Measurements from ENCODE around the gene NDRG2. TPM values are rescaled to one million over a fixed set of nuclear protein-coding genes. Genes with fewer than 3 reads are reported as not detected.
"Not testable (repeated sequence)": the region's sequence is repeated elsewhere in the genome, so short reads cannot be mapped to it uniquely, and the experiment has no call there.

Gene NDRG2
- polyA plus RNA-seq, 5 donors = 123 to 163 (median 138) TPM

GRCh38 chr14:21057803-21058675, 33.2 kb upstream of the NDRG2 start, which contains the start of gene RNASE8:
Gene RNASE8 (plus strand): TSS chr14:21057822. CDS start chr14:21057893, 71 bp downstream.
- DNase-seq = no peak

- no peak for DNase-seq
Measured at GRCh38 chr14:21056520-21057163, 31.8 kb upstream of the NDRG2 start.

- DNase-seq = no peak
Measured at GRCh38 chr14:21055432-21056117, 30.7 kb upstream of the NDRG2 start.

GRCh38 chr14:21054768-21055145, 29.9 kb upstream of the NDRG2 start:
- no peak for DNase-seq

- no peak for DNase-seq
Measured at GRCh38 chr14:21054123-21054767, 29.4 kb upstream of the NDRG2 start.

- DNase-seq = no peak
Measured at GRCh38 chr14:21053184-21054122, 28.6 kb upstream of the NDRG2 start.

- no peak for DNase-seq
Measured at GRCh38 chr14:21050597-21050996, 25.7 kb upstream of the NDRG2 start.

GRCh38 chr14:21049271-21049673, 24.4 kb upstream of the NDRG2 start:
- no peak for DNase-seq

GRCh38 chr14:21048638-21049037, 23.8 kb upstream of the NDRG2 start:
- no peak for DNase-seq

GRCh38 chr14:21047378-21047781, 22.5 kb upstream of the NDRG2 start:
- no peak for DNase-seq

GRCh38 chr14:21043974-21044618, 19.2 kb upstream of the NDRG2 start:
- no peak for DNase-seq

GRCh38 chr14:21043387-21043973, 18.6 kb upstream of the NDRG2 start:
- DNase-seq = no peak

GRCh38 chr14:21042918-21043317, 18.1 kb upstream of the NDRG2 start:
- no peak for DNase-seq

GRCh38 chr14:21041676-21042433, 17.0 kb upstream of the NDRG2 start, which contains the start of gene RNASE7:
Gene RNASE7 (plus strand): TSS chr14:21042362. CDS start chr14:21042993, 631 bp downstream.
- no peak for DNase-seq

GRCh38 chr14:21040941-21041340, 16.1 kb upstream of the NDRG2 start:
- DNase-seq = not testable (repeated sequence)

- no peak for DNase-seq
Measured at GRCh38 chr14:21040370-21040925, 15.6 kb upstream of the NDRG2 start.

- DNase-seq = peak; percentile 56 to 73
Measured at GRCh38 chr14:21039585-21040369, 14.9 kb upstream of the NDRG2 start.
